GM12865 (cell line): ENCODE data around the gene DRGX.

Experiments
- DNase-seq: peaks from one replicate; pipeline ENCODE4 v3.0.0; 2010; ENCODE audit warnings: low read depth
- H3K4me3 ChIP-seq: 2 replicates; pipeline ENCODE4 v1.5.1; 2011; ENCODE audit warnings: mild to moderate bottlenecking, low read depth, low read length, control low read depth
- TF ChIP-seq, protein P1 (sequence below): IDR thresholded peaks from 2 replicates; pipeline ENCODE4 v1.5.1; 2011; ENCODE audit warnings: low read length, control low read depth, low read depth, inconsistent platforms; ENCODE audit not compliant: insufficient read depth; ENCODE audit errors: missing control alignments

DRGX gene

DNA sequence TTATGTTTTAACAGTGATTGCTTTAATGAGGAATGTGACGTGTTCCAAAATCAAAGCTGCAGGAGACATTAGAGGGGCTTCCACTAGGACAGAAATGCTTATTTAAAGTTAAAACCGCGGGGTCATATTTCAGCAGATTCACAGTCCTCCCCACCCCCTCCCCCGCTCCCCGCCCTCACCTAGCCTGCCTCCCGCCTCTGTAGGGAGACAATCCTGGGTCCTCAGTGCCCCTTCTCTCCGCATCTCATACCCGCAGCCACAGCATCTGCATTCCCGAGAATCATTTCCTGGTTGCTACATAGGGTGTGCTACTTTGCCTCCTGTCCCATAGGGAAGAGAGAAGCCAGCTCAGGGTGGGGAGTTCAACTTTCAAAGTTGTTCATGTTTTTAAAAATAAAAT is 3.1 kb upstream of the DRGX start:
- TF ChIP-seq, protein P1, sequence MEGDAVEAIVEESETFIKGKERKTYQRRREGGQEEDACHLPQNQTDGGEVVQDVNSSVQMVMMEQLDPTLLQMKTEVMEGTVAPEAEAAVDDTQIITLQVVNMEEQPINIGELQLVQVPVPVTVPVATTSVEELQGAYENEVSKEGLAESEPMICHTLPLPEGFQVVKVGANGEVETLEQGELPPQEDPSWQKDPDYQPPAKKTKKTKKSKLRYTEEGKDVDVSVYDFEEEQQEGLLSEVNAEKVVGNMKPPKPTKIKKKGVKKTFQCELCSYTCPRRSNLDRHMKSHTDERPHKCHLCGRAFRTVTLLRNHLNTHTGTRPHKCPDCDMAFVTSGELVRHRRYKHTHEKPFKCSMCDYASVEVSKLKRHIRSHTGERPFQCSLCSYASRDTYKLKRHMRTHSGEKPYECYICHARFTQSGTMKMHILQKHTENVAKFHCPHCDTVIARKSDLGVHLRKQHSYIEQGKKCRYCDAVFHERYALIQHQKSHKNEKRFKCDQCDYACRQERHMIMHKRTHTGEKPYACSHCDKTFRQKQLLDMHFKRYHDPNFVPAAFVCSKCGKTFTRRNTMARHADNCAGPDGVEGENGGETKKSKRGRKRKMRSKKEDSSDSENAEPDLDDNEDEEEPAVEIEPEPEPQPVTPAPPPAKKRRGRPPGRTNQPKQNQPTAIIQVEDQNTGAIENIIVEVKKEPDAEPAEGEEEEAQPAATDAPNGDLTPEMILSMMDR = no peak
- H3K4me3 ChIP-seq = no peak overlapping the region
- no peak for DNase-seq

DNA sequence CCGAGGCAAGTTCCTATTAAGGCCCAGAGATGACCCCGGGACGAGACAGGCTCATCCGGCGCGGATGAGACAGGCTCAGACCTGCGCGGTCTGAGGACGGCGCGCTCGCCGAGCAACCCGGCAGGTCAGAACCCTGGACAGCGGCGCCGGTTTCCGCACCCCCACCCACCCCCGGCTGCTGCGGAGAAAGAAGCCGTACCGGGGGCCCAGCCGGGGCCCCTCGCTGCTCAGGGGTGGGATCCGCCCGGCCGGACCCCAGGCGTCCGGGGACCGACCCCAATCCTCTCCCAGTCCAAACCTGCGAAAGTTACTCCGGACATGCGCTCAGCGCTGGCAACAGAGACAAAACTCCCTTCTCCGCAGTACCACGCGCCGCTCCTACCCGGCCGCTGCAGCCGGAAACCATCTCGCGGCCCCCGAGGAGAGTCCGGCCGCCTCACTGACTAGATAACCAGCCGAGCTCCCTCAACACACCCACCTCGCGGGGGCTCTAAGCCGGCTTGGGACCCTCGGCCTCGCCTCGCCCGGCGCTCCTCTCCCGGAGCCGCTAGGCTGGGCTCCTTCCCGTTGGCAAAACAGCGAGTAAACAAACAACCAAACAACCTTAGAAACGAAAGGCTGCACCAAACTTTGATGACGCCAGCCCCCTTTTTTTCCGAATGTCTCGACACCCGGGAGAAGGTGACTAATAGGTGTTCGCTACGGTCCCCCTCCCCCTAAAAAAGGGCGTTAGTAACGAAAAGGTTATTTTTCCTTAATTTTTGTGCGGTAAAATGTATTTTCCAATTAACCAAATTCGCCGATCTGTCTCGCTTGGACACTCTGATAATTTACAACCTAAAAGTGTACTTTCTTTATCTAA is 2.3 kb upstream of the DRGX start:
- no peak overlapping the region for H3K4me3 ChIP-seq
- peak; percentile 15 for DNase-seq
- TF ChIP-seq, protein P1 = no peak

DNA sequence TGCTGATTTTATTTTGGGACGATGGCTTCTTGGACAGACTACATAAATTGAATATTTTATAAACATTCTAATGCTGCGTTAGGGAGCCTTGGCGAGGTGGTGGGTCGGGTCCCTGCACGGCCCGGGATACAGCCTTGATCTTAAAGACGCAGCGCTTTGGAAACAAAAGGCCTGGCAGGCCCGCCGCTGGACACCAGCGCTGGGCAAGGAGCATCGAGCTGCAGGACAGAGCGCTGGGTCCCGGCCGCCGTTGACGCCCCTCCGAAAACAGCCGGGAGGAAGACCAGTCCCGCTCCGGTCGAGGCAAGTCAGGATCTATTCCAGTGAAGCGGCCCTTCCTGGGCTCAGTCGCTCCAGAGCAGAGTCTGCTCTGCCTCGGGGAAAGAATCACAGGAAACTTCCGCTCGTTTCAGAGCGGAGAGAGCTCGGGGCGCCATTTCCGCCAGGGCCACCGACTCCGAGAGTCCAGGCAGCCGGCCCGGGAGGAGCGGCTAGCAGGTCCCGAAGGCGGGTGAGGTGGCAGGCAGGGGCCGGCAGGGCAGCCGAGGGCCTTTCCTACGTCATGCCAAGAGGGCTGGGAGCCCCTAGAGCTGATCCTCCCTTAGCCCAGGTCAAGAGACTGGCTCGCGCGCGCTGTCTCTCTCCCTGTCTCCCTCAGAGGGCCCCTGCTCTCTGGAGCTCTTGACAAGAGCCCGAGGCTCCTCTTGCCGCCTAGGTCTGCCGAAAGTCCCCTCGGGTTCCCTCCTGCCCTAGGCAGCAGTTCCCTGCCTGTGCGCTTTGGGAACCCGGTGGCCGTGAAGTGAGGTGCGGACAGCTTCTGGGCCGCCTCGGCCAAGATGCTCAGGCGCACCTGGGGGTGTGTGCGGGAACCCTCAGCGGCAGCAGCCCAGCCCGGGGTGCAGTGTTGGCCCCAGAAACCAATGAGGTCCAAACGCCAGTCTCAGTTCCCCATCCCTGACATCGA is 1.4 kb upstream of the DRGX start:
- DNase-seq = no peak
- TF ChIP-seq, protein P1 = no peak
- H3K4me3 ChIP-seq = no peak overlapping the region

DNA sequence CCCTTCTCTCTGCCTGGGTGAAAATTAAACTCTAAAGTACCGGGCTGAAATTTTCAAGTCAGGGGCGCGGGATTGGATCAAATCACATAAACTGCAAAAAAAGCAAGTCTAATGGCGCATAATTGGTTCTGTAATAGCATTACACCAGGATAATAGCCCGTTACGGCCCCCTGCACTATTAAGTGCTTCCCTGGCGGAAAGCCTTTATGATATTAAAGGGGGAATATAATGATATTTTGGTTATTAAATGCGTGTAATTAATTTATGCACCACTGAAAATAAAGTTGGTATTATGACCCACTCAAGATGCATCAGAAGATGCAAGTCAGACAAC is 744 bp upstream of the DRGX start:
- H3K4me3 ChIP-seq = no peak overlapping the region
- TF ChIP-seq, protein P1 = no peak
- DNase-seq = no peak

DNA sequence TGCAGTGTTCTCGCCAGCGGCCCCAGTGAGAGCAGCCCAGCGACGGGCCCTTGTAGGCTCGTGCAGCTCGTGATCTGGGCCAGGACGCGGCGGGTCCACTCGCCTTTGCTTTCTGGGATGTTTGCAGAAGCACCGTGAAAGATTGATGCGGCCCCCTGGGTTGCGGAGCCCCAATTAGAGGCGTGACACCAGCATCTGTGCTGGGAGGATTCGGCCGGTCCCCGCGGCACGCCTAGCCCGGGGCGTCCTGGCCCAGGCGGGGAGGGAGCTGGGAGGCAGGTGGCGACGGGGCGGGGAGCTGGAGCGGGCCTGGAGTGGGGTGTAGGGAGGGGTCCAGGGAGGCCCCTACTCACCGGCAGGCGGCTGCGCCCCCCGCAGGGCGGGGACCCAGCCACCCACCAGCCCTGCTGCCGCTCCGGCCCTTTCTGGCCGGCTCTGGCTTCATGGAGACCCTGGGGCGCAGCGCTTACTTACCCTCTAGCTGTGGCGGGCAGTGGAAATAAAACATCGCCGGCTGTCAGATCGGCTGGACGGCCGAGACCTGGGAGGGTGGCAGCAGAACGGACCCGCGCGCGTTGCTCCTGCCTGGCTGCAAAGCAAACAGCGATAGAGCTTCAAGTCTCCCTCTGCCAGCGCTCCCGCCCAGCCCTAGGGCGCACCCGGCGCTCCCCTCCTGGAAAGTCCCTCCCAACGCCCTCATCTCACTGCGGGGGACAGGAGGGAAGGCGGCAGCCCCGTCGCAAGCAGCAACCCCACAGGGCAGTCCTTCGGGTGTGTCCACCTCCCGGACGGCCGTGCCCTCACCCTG is 752 bp downstream of the DRGX start:
- no peak for DNase-seq
- no peak overlapping the region for H3K4me3 ChIP-seq
- TF ChIP-seq, protein P1 = no peak

DNA sequence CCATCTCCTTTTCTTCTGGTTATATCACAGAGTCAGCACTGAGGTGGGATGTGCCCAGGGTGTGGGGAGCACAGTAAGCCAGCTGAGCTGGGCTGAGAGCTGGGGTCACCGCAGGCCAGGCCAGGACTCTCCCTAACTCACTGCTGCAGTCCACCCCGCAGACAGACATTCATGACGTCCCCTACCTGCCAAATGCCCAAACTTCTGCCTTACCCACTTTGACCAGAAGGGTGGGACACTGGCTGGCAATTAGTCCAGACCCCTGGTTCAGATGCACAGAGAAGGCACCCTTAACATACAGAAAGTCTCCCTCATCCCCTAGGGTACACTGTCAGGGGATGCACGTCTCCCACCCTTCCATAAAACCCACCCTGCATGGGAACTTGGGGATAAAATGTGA is 2.1 kb downstream of the DRGX start:
- no peak for DNase-seq
- TF ChIP-seq, protein P1 = no peak
- no peak overlapping the region for H3K4me3 ChIP-seq
